Ovary (tissue), 3 donors: Measurements from ENCODE around the gene ATP7B.

Experiments used
- CTCF ChIP-seq, 3 donors: fragments of 450-650 bp in 2 of 3; fragments of 200-600 bp in 1 of 3; IDR thresholded peaks; one replicate each; pipeline versions ENCODE4 v1.5.1 to v1.8.0; 2016 to 2022; ENCODE audit warnings: antibody characterized with exemption in 3 of 3, mild to moderate bottlenecking in 1 of 3
- POLR2A ChIP-seq: fragments of 450-650 bp; IDR thresholded peaks from one replicate; pipeline ENCODE4 v1.6.1; 2017; ENCODE audit warnings: antibody characterized with exemption, mild to moderate bottlenecking, moderate library complexity
- donor health status: DM: no; HTN: no; CAD: no.

GRCh38 chr13:51997641-51998330, 13.5 kb downstream of the ATP7B start:
- TF ChIP-seq CTCF (IDR thresholded peaks at IDR 0.05): no peak
- TF ChIP-seq POLR2A: no peak
